Stimulated activated effector memory CD8-positive, alpha-beta T cell treated with anti-CD3 and anti-CD28 coated beads, Interleukin-12 subunit alpha, Interleukin-12 subunit beta, amount 100 ng/mL, for 72 hours (primary cell): ENCODE measurements around the gene HOXD4.

Experiments used
- ATAC-seq: fragments of 150-1000 bp; cut with Tn5 transposase; 2 replicates; pipeline ENCODE4 v1.10.0; 2021
- DNase-seq, 2 donors: peaks; one replicate each; pipeline ENCODE4 v3.0.0; 2021 to 2022; ENCODE audit warnings: low spot score in 2 of 2
- H3K27ac Mint-ChIP-seq: one replicate; pipeline ENCODE4 v1.8.0; 2022; ENCODE audit warnings: mild to moderate bottlenecking, mixed read lengths
- H3K36me3 Mint-ChIP-seq: one replicate; pipeline ENCODE4 v1.8.0; 2022; ENCODE audit warnings: mild to moderate bottlenecking, mixed read lengths
- H3K4me1 Mint-ChIP-seq: one replicate; pipeline ENCODE4 v1.8.0; 2022; ENCODE audit warnings: mixed read lengths
- H3K4me3 Mint-ChIP-seq: one replicate; pipeline ENCODE4 v1.8.0; 2022; ENCODE audit warnings: mild to moderate bottlenecking, mixed read lengths
- H3K9me3 Mint-ChIP-seq: one replicate; pipeline ENCODE4 v1.8.0; 2022; ENCODE audit warnings: mixed read lengths

The HOXD4 gene

GRCh38 chr2:176140513-176141317, 10.6 kb upstream of the HOXD4 start:
- ATAC-seq (peak; percentile 88), DNase-seq (peak; percentile 63 to 83)
- peak overlapping the region; percentile 31 for H3K4me3 Mint-ChIP-seq
- no peaks in the 10 kb centered on the region for H3K9me3 Mint-ChIP-seq
- H3K36me3 Mint-ChIP-seq = peaks cover 4% of the 10 kb centered on the region
- peaks cover 18% of the 10 kb centered on the region for H3K4me1 Mint-ChIP-seq
- no peak overlapping the region for H3K27ac Mint-ChIP-seq

DNA sequence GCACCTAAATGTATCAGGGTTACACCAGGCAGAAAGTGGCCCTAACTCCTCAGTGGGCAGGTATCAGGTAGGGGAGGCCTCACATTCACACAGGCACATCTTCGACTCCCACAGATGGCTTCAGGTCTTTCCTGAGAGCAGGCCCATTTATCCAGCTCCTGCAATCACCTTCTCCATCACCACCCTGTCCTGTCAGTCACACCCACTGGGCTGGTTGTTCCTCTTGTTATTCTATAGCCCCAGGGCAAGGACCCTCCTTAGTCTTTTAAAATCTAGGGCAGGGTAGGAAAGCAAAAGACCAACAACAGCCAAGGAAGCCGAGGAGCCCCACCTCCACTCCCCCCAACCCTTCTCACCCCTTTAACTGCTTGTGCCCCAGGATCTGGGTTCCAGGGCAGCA, 9.1 kb upstream of the HOXD4 start:
- Mint-ChIP-seq H3K36me3 (no peaks in the 10 kb centered on the region), H3K4me1 (peaks cover 12% of the 10 kb centered on the region), H3K27ac (no peak overlapping the region), H3K4me3 (no peak overlapping the region), H3K9me3 (no peaks in the 10 kb centered on the region)
- ATAC-seq = no peak
- DNase-seq = no peak

GRCh38 chr2:176145085-176145969, 6.0 kb upstream of the HOXD4 start:
- Mint-ChIP-seq H3K9me3 (no peaks in the 10 kb centered on the region), H3K4me1 (peaks cover 11% of the 10 kb centered on the region), H3K36me3 (no peaks in the 10 kb centered on the region), H3K4me3 (no peak overlapping the region), H3K27ac (no peak overlapping the region)
- ATAC-seq = no peak
- DNase-seq = no peak

DNA sequence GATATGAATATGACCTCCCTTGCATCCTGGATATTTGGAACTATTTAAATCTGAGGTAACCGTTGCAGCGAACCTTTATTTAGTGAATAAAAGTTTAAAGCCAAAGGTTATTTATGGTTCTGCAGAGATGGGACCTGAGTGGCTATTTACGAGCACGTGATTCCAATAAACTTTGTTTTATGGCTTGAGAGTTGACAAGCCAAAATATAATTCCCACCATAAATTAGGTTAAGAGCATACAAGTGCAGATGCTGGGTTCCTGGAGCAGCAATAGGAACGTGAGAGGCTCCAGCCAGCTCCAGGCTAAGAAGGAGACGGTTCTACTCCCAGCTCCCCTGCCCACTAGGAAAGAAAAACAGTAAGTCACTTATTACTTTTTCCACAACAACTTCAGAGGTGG, 5.2 kb upstream of the HOXD4 start:
- no peak for DNase-seq
- no peak overlapping the region for H3K27ac Mint-ChIP-seq
- peaks cover 10% of the 10 kb centered on the region for H3K4me1 Mint-ChIP-seq
- no peaks in the 10 kb centered on the region for H3K9me3 Mint-ChIP-seq
- no peak overlapping the region for H3K4me3 Mint-ChIP-seq
- no peaks in the 10 kb centered on the region for H3K36me3 Mint-ChIP-seq
- ATAC-seq = no peak

DNA sequence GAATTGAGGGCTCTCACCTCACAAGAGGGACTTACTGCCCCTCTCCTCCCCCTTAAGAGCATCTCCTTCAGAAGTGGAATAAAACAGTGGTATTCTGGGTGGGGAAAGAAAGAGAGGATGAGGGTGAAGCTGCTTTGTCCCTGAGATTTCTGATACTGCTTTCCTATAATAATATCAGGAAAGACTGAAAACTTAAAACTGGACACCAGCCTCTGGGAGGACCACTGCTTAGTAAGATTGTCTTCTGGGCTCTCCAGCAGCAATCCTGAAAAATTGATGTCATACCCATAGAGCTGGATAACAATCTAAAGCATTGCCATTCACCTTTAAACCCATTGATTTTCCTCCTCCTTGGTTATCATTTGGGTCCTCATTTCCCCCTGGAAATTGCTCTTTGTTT, 4.7 kb upstream of the HOXD4 start:
- no peaks in the 10 kb centered on the region for H3K36me3 Mint-ChIP-seq
- peaks cover 5% of the 10 kb centered on the region for H3K4me1 Mint-ChIP-seq
- DNase-seq = no peak
- no peaks in the 10 kb centered on the region for H3K9me3 Mint-ChIP-seq
- H3K27ac Mint-ChIP-seq = no peak overlapping the region
- ATAC-seq = no peak
- H3K4me3 Mint-ChIP-seq = no peak overlapping the region

- DNase-seq = no peak
- no peaks in the 10 kb centered on the region for H3K9me3 Mint-ChIP-seq
- ATAC-seq = no peak
- H3K36me3 Mint-ChIP-seq = no peaks in the 10 kb centered on the region
- no peak overlapping the region for H3K4me3 Mint-ChIP-seq
- H3K27ac Mint-ChIP-seq = no peak overlapping the region
- peaks cover 5% of the 10 kb centered on the region for H3K4me1 Mint-ChIP-seq
Measured at GRCh38 chr2:176147210-176147799, 4.0 kb upstream of the HOXD4 start.

GRCh38 chr2:176147800-176148496, 3.4 kb upstream of the HOXD4 start:
- H3K4me1 Mint-ChIP-seq = peaks cover 5% of the 10 kb centered on the region
- no peak for ATAC-seq
- H3K36me3 Mint-ChIP-seq = no peaks in the 10 kb centered on the region

GRCh38 chr2:176148751-176149421, 2.5 kb upstream of the HOXD4 start:
- Mint-ChIP-seq H3K36me3 (no peaks in the 10 kb centered on the region), H3K9me3 (no peaks in the 10 kb centered on the region), H3K4me1 (peaks cover 5% of the 10 kb centered on the region), H3K27ac (no peak overlapping the region), H3K4me3 (no peak overlapping the region)
- DNase-seq (no peak), ATAC-seq (no peak)

More at GRCh38 chr2:176147800-176148496, 3.4 kb upstream of the HOXD4 start:
- DNase-seq = no peak
- Mint-ChIP-seq H3K4me3 (no peak overlapping the region), H3K27ac (no peak overlapping the region), H3K9me3 (no peaks in the 10 kb centered on the region)

DNA sequence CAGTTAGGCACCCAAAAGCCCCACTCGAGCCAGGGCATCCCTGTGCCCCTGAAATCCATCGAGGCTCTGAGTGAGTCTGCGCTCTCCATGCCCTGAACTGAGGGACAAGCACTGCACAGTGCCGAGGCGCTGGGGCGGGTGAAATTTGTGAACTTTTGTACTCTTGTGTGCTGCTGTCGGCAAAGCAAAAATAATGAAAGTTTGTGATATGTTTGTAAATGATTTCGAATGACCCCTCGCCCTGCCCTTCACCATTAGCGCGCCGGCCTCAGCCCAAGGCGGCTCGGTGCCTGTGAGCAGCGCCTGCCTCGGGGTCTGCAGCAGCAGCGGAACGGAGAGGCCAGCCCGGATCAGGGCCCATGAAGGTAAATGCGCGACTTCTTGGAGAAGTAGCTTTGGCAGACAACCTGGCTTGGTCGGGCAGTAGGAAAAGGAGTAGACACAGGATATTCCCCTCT, 1.8 kb upstream of the HOXD4 start:
- Mint-ChIP-seq H3K36me3 (no peaks in the 10 kb centered on the region), H3K9me3 (no peaks in the 10 kb centered on the region), H3K27ac (no peak overlapping the region), H3K4me3 (no peak overlapping the region), H3K4me1 (peaks cover 5% of the 10 kb centered on the region)
- ATAC-seq = no peak
- DNase-seq = no peak

DNA sequence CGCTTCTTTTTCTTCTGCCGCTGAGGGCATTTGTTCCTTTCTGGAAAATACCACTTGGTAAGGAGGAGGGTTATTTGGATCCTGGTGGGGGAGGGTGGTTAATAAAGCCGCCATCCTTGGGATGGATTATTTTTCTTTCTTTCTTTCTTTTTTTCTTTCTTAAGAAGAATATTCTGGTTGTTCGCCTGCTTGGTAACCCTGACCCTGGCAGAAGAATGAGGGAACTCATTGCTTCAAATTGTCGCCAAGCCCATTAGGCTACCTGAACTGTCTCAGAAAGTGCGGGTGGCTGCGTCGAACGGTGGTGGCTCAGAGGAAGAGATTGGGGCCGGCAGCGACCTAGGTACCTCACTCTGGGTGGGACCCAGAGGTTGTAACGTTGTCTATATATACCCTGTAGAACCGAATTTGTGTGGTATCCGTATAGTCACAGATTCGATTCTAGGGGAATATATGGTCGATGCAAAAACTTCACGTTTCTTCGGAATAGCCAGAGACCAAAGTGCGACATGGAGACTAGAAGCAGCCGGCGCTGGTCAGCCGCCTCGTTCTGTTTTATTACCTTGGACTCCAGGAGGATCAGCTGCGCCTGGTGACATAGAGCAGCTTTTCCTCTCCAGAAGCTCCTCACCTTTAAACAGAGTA, 1.3 kb upstream of the HOXD4 start:
- DNase-seq = no peak
- Mint-ChIP-seq H3K9me3 (no peaks in the 10 kb centered on the region), H3K27ac (no peak overlapping the region), H3K4me3 (no peak overlapping the region), H3K4me1 (peaks cover 5% of the 10 kb centered on the region), H3K36me3 (no peaks in the 10 kb centered on the region)
- ATAC-seq = no peak

- Mint-ChIP-seq H3K4me1 (peaks cover 5% of the 10 kb centered on the region), H3K27ac (no peak overlapping the region), H3K36me3 (no peaks in the 10 kb centered on the region), H3K4me3 (no peak overlapping the region), H3K9me3 (no peaks in the 10 kb centered on the region)
- DNase-seq = no peak
- ATAC-seq = no peak
Measured at GRCh38 chr2:176150584-176151441, 537 bp upstream of the HOXD4 start.

DNA sequence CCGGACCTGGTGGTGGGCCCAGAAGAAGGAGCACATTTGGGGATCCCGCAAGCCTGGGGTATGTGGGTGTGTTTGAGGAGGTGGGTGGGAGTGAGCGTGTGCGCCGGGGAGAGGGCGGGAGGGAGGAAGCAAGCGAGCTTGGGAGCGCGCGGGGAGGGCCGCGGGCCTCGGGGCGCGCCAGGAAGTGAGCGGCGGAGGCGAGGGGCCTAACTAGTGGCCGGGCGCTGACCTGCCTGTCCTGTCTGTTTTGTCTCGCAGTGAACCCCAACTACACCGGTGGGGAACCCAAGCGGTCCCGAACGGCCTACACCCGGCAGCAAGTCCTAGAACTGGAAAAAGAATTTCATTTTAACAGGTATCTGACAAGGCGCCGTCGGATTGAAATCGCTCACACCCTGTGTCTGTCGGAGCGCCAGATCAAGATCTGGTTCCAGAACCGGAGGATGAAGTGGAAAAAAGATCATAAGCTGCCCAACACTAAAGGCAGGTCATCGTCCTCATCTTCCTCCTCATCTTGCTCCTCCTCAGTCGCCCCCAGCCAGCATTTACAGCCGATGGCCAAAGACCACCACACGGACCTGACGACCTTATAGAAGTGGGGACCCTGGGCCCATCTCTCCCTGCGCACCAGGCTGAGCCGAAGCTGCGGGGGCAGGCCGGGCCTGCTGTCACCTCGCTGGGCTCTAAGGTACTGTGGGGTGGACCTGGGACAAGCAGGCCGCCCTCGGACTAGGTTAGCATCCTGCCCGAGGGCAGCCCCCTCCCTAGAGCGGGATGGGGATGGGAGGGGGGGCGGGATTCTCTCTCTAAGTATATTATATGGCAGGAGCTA, 1.2 kb downstream of the HOXD4 start:
- H3K4me1 Mint-ChIP-seq = peaks cover 9% of the 10 kb centered on the region
- no peaks in the 10 kb centered on the region for H3K9me3 Mint-ChIP-seq
- ATAC-seq (no peak), DNase-seq (no peak)
- H3K36me3 Mint-ChIP-seq = peaks cover 4% of the 10 kb centered on the region
- no peak overlapping the region for H3K27ac Mint-ChIP-seq
- no peak overlapping the region for H3K4me3 Mint-ChIP-seq
